ENCODE measurements around the gene HNRNPF.

DNA sequence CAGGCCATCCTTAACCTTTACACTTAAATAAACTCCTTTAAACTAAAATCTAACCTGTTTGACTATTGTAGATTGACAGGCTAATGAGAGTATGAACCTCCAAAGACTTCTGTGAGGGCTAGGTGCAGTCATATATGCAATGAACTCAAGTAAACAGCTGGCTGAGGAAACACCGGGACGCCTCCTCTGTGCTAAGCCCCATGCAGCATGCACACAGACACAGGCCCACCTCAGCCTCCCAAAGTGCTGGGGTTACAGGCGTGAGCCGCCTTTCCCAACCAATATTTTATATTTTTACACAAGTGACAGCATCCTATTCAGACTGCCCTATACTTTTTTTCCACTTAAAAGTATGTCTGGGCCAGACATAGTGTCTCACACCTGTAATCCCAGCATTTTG is 39.1 kb downstream of the HNRNPF start:
- no peak for TF ChIP-seq CTCF (IDR thresholded peaks at IDR 0.05)
- no peak for TF ChIP-seq POLR2A (IDR thresholded peaks at IDR 0.05)

Data from Peyer's patch (tissue), 4 donors.